ENCODE measurements around the gene FKBP2.

GRCh38 chr11:64256300-64256699 lies 15.4 kb downstream of the FKBP2 start:
- TF ChIP-seq CTCF (IDR thresholded peaks at IDR 0.05; ENCODE audit: low read depth, low read length, missing input control) (no peak), JUND (IDR thresholded peaks at IDR 0.05) (no peak), EGR1 (IDR thresholded peaks at IDR 0.05; ENCODE audit: low read depth in 2 of 2) (no peak), FOXA1 (IDR thresholded peaks at IDR 0.05) (no peak), RAD21 (IDR thresholded peaks at IDR 0.05) (no peak), ATF3 (IDR thresholded peaks at IDR 0.05) (no peak)

Measured in liver (tissue), 3 donors.